Naive thymus-derived CD4-positive, alpha-beta T cell (primary cell): ENCODE data around the gene TOX2. TPM values are rescaled to one million over a fixed set of nuclear protein-coding genes. Genes with fewer than 3 reads are reported as not detected.

Experiments used
- ATAC-seq: fragments of 150-1000 bp; cut with Tn5 transposase; 2 replicates; pipeline ENCODE4 v1.10.0; 2021; ENCODE audit warnings: mild to moderate bottlenecking, moderate library complexity
- CTCF ChIA-PET: fragments of 350-600 bp; sonication (Branson Sonifier 250); formaldehyde crosslinking; loops from one replicate; lab custom pipeline; 2021; ENCODE audit warnings: antibody characterized with exemption; lab: Charles Lee
- POLR2A ChIA-PET: fragments of 350-600 bp; sonication (Branson Sonifier 250); formaldehyde crosslinking; loops from one replicate; lab custom pipeline; 2021; ENCODE audit warnings: antibody characterized with exemption, inconsistent platforms; lab: Charles Lee
- DNase-seq, 9 donors: peaks; one replicate each; pipeline versions ENCODE4 v3.0.0 to v3.0.0-alpha.2; 2020 to 2022; ENCODE audit warnings: mixed read lengths in 1 of 9
- H3K27ac ChIP-seq: one replicate; pipeline ENCODE4 v1.7.0; 2013; ENCODE audit warnings: mild to moderate bottlenecking, low read depth, low read length, moderate library complexity
- H3K27me3 ChIP-seq, 2 donors: one replicate each; pipeline ENCODE4 v1.7.0; 2013; ENCODE audit warnings: low read length in 2 of 2, mild to moderate bottlenecking in 2 of 2, moderate library complexity in 2 of 2; ENCODE audit not compliant: control insufficient read depth in 2 of 2, insufficient read depth in 2 of 2
- H3K36me3 ChIP-seq, 3 experiments: 1 replicate in 2 of 3; 2 replicates in 1 of 3; pipeline ENCODE4 v1.7.0; 2013; ENCODE audit warnings: low read length in 3 of 3, mild to moderate bottlenecking in 3 of 3, moderate library complexity in 1 of 3; ENCODE audit not compliant: insufficient read depth in 3 of 3, control insufficient read depth in 2 of 3
- H3K4me1 ChIP-seq, 2 donors: one replicate each; pipeline ENCODE4 v1.7.0; 2013; ENCODE audit warnings: low read length in 2 of 2, mild to moderate bottlenecking in 2 of 2, moderate library complexity in 1 of 2; ENCODE audit not compliant: control insufficient read depth in 2 of 2, insufficient read depth in 2 of 2
- H3K4me3 ChIP-seq: 2 replicates; pipeline ENCODE4 v1.7.0; 2013; ENCODE audit warnings: mild to moderate bottlenecking, low read length
- H3K9me3 ChIP-seq, 3 experiments: 1 replicate in 2 of 3; 2 replicates in 1 of 3; pipeline ENCODE4 v1.7.0; 2013; ENCODE audit warnings: low read length in 3 of 3; ENCODE audit not compliant: control insufficient read depth in 2 of 3
- H3K27ac Mint-ChIP-seq, 9 donors: one replicate each; pipeline ENCODE4 v1.8.0; 2020 to 2022; ENCODE audit warnings: mixed read lengths in 9 of 9, mild to moderate bottlenecking in 8 of 9, moderate library complexity in 5 of 9, inconsistent platforms in 2 of 9
- H3K27me3 Mint-ChIP-seq, 5 donors: one replicate each; pipeline ENCODE4 v1.8.0; 2021 to 2022; ENCODE audit warnings: mixed read lengths in 5 of 5, mild to moderate bottlenecking in 1 of 5
- H3K36me3 Mint-ChIP-seq, 5 donors: one replicate each; pipeline ENCODE4 v1.8.0; 2020 to 2022; ENCODE audit warnings: mixed read lengths in 5 of 5, mild to moderate bottlenecking in 3 of 5, inconsistent platforms in 1 of 5
- H3K4me1 Mint-ChIP-seq, 7 donors: one replicate each; pipeline ENCODE4 v1.8.0; 2020 to 2022; ENCODE audit warnings: mixed read lengths in 7 of 7, mild to moderate bottlenecking in 3 of 7, inconsistent platforms in 1 of 7
- H3K4me3 Mint-ChIP-seq, 10 donors: one replicate each; pipeline ENCODE4 v1.8.0; 2020 to 2022; ENCODE audit warnings: mild to moderate bottlenecking in 10 of 10, mixed read lengths in 10 of 10, moderate library complexity in 6 of 10, inconsistent platforms in 2 of 10
- H3K9me3 Mint-ChIP-seq, 11 donors: one replicate each; pipeline ENCODE4 v1.8.0; 2020 to 2022; ENCODE audit warnings: mixed read lengths in 11 of 11, mild to moderate bottlenecking in 4 of 11, inconsistent platforms in 1 of 11, moderate library complexity in 1 of 11
- intact Hi-C, 2 donors: fragments of 100-400 bp; cut with micrococcal nuclease; formaldehyde crosslinking; loops; one replicate each; pipeline ENCODE4 v1.15.1; 2023
- polyA plus RNA-seq, 2 donors: library from polyadenylated mRNA; unstranded; fragments of 300-500 nt; fragmentation: Illumina TruSeq; gene quantifications; one replicate each; pipeline ENCODE4 v1.2.3, GENCODE V29; 2021
- total RNA-seq, 6 experiments: library from RNA in 5 of 6; stranded (reverse) in 5 of 6; gene quantifications; 1 replicate in 5 of 6; 2 replicates in 1 of 6; pipeline ENCODE4 v1.2.3 and lab custom pipeline; 2021 to 2026

TOX2 gene
- total and polyA plus RNA-seq, 7 experiments from 2014 or later, result 0.22 to 7.1 (median 1.5) TPM

- peaks cover 0 to 24% (median 9%) of the 10 kb centered on the region in 11 donors for H3K9me3 Mint-ChIP-seq
- POLR2A ChIA-PET, result no interaction called here
- DNase-seq (no peak), ATAC-seq (no peak)
- peaks cover 0 to 13% (median 0%) of the 10 kb centered on the region in 5 donors for H3K36me3 Mint-ChIP-seq
- peak overlapping the region in 1 of 9 donors; percentile 5 for H3K27ac Mint-ChIP-seq
- H3K4me3 Mint-ChIP-seq, result no peak overlapping the region
- H3K4me1 Mint-ChIP-seq, result no peaks in the 10 kb centered on the region
- Histone ChIP-seq H3K36me3 (no peaks in the 10 kb centered on the region), H3K27ac (no peak overlapping the region), H3K4me1 (no peaks in the 10 kb centered on the region), H3K27me3 (no peaks in the 10 kb centered on the region), H3K9me3 (peaks cover 0 to 3% (median 0%) of the 10 kb centered on the region in 3 experiments), H3K4me3 (no peak overlapping the region)
- CTCF ChIA-PET, result interaction anchor here (0.7 kb wide), 1 partner anchor 175 kb away, joined by 3 read pairs; no protein-coding TSS in a partner anchor
- H3K27me3 Mint-ChIP-seq, result peaks cover 0 to 7% (median 0%) of the 10 kb centered on the region in 5 donors
- intact Hi-C loops, result no loop called here
These were observed 9.8 kb upstream of the TOX2 start for GRCh38 chr20:43904827-43905177.

- intact Hi-C loops, result no loop called here
These were observed 8.1 kb upstream of the TOX2 start for GRCh38 chr20:43906505-43907034.

GRCh38 chr20:43909211-43909610 is 5.4 kb upstream of the TOX2 start:
- CTCF ChIA-PET, result no interaction called here
- H3K36me3 Mint-ChIP-seq, result peaks cover 0 to 28% (median 2%) of the 10 kb centered on the region in 5 donors
- Histone ChIP-seq H3K9me3 (peaks cover 0 to 8% (median 0%) of the 10 kb centered on the region in 3 experiments), H3K4me1 (peaks cover 0 to 3% of the 10 kb centered on the region in 2 donors), H3K27ac (no peak overlapping the region), H3K27me3 (no peaks in the 10 kb centered on the region), H3K4me3 (no peak overlapping the region), H3K36me3 (no peaks in the 10 kb centered on the region)
- H3K4me1 Mint-ChIP-seq, result peaks cover 0 to 10% (median 7%) of the 10 kb centered on the region in 7 donors
- DNase-seq (no peak), ATAC-seq (no peak)
- no peak overlapping the region for H3K27ac Mint-ChIP-seq
- peaks cover 7 to 24% (median 17%) of the 10 kb centered on the region in 5 donors for H3K27me3 Mint-ChIP-seq
- no peak overlapping the region for H3K4me3 Mint-ChIP-seq
- intact Hi-C loops, result no loop called here
- POLR2A ChIA-PET, result no interaction called here
- peaks cover 5 to 42% (median 15%) of the 10 kb centered on the region in 11 donors for H3K9me3 Mint-ChIP-seq

More at GRCh38 chr20:43906505-43907034, 8.1 kb upstream of the TOX2 start:
- Histone ChIP-seq H3K4me3 (no peak overlapping the region), H3K9me3 (peaks cover 0 to 3% (median 0%) of the 10 kb centered on the region in 3 experiments), H3K36me3 (no peaks in the 10 kb centered on the region), H3K27ac (no peak overlapping the region), H3K27me3 (no peaks in the 10 kb centered on the region), H3K4me1 (no peaks in the 10 kb centered on the region)
- H3K4me3 Mint-ChIP-seq, result no peak overlapping the region
- no peak overlapping the region for H3K27ac Mint-ChIP-seq
- peaks cover 0 to 23% (median 9%) of the 10 kb centered on the region in 11 donors for H3K9me3 Mint-ChIP-seq
- DNase-seq (no peak), ATAC-seq (no peak)
- H3K36me3 Mint-ChIP-seq, result peaks cover 0 to 10% (median 0%) of the 10 kb centered on the region in 5 donors
- POLR2A ChIA-PET, result no interaction called here
- H3K27me3 Mint-ChIP-seq, result peaks cover 0 to 2% (median 0%) of the 10 kb centered on the region in 5 donors
- H3K4me1 Mint-ChIP-seq, result peaks cover 0 to 7% (median 0%) of the 10 kb centered on the region in 7 donors
- CTCF ChIA-PET, result no interaction called here

DNA sequence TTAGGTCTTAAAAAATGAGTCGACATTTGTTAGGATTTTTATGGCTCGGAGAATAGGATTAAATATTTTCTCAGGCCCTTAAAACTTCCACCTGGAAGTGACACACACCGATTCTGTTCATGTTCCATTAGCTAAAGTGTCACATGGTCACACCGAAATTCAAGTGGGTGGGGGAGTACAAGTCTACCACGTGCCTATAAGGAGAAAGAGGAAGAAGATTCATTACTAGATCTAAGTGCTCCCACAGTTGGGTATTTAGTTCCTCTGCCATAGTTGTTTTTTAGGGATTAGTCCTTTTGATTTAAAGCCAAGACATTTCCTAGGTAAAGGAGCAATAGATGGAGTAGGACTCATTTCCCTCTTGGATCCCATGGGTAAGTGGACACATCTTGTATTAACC is 4.9 kb upstream of the TOX2 start:
- DNase-seq (no peak), ATAC-seq (no peak)
- no peak overlapping the region for H3K27ac Mint-ChIP-seq
- H3K9me3 Mint-ChIP-seq, result peaks cover 5 to 42% (median 15%) of the 10 kb centered on the region in 11 donors
- ChIA-PET POLR2A (no interaction called here), CTCF (interaction anchor here (1.1 kb wide), 1 partner anchor 55 kb away, joined by 3 read pairs; no protein-coding TSS in a partner anchor)
- peaks cover 0 to 10% (median 7%) of the 10 kb centered on the region in 7 donors for H3K4me1 Mint-ChIP-seq
- Histone ChIP-seq H3K27me3 (no peaks in the 10 kb centered on the region), H3K4me1 (peaks cover 0 to 3% of the 10 kb centered on the region in 2 donors), H3K9me3 (peaks cover 0 to 8% (median 0%) of the 10 kb centered on the region in 3 experiments), H3K36me3 (no peaks in the 10 kb centered on the region), H3K27ac (no peak overlapping the region), H3K4me3 (no peak overlapping the region)
- peaks cover 0 to 28% (median 2%) of the 10 kb centered on the region in 5 donors for H3K36me3 Mint-ChIP-seq
- H3K27me3 Mint-ChIP-seq, result peaks cover 7 to 24% (median 17%) of the 10 kb centered on the region in 5 donors
- intact Hi-C loops, result no loop called here
- H3K4me3 Mint-ChIP-seq, result no peak overlapping the region

GRCh38 chr20:43910564-43910963 is 4.1 kb upstream of the TOX2 start:
- H3K36me3 ChIP-seq, result no peaks in the 10 kb centered on the region
- CTCF ChIA-PET, result interaction anchor here (0.6 to 1.1 kb wide), 2 partner anchors 54 to 158 kb away, joined by 3 read pairs; no protein-coding TSS in a partner anchor
- H3K4me3 ChIP-seq, result no peak overlapping the region
- POLR2A ChIA-PET, result no interaction called here
- Mint-ChIP-seq H3K36me3 (peaks cover 0 to 32% (median 4%) of the 10 kb centered on the region in 5 donors), H3K27me3 (peaks cover 13 to 30% (median 24%) of the 10 kb centered on the region in 5 donors), H3K4me1 (peaks cover 6 to 16% (median 12%) of the 10 kb centered on the region in 7 donors), H3K4me3 (no peak overlapping the region), H3K27ac (peak overlapping the region in 1 of 9 donors; percentile 63), H3K9me3 (peaks cover 5 to 42% (median 15%) of the 10 kb centered on the region in 11 donors)
- intact Hi-C loops, result no loop called here
- H3K4me1 ChIP-seq, result peaks cover 5 to 8% of the 10 kb centered on the region in 2 donors
- peaks cover 0 to 8% (median 0%) of the 10 kb centered on the region in 3 experiments for H3K9me3 ChIP-seq
- DNase-seq (no peak), ATAC-seq (no peak)
- H3K27me3 ChIP-seq, result no peaks in the 10 kb centered on the region
- H3K27ac ChIP-seq, result no peak overlapping the region

DNA sequence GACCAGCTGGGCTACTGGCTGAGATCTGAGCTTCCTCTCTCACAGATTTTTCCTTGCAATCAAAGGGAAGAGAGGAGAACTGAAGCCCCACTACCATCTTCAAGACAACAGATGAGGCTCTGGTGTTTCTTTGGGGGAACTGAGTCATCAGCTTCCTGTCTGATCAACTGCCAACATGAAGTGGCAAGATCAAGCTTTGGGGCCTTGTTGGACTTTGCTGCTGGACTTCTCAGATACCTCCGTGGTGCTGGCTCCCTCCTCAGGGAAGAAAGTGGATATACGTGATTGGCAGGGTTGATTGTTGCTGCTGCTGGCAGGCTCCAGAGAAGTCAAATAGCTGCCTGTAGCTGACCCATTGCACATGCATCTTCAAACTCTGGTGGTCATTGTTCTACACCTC is 3.6 kb upstream of the TOX2 start:
- H3K4me3 Mint-ChIP-seq, result no peak overlapping the region
- Histone ChIP-seq H3K27me3 (peaks cover 0 to 2% of the 10 kb centered on the region in 2 donors), H3K36me3 (no peaks in the 10 kb centered on the region), H3K9me3 (peaks cover 0 to 8% (median 0%) of the 10 kb centered on the region in 3 experiments), H3K27ac (no peak overlapping the region), H3K4me1 (peaks cover 8 to 12% of the 10 kb centered on the region in 2 donors), H3K4me3 (no peak overlapping the region)
- ATAC-seq (no peak), DNase-seq (no peak)
- H3K36me3 Mint-ChIP-seq, result peaks cover 0 to 32% (median 4%) of the 10 kb centered on the region in 5 donors
- intact Hi-C loops, result no loop called here
- peaks cover 6 to 16% (median 13%) of the 10 kb centered on the region in 7 donors for H3K4me1 Mint-ChIP-seq
- peaks cover 5 to 42% (median 15%) of the 10 kb centered on the region in 11 donors for H3K9me3 Mint-ChIP-seq
- no peak overlapping the region for H3K27ac Mint-ChIP-seq
- CTCF ChIA-PET, result no interaction called here
- POLR2A ChIA-PET, result no interaction called here
- H3K27me3 Mint-ChIP-seq, result peaks cover 13 to 35% (median 24%) of the 10 kb centered on the region in 5 donors
